Kidney capillary endothelial cell (primary cell): ENCODE results near the gene FAM222B.

Source experiments
- DNase-seq: peaks from one replicate; pipeline ENCODE4 v3.0.0-alpha.2; 2018; ENCODE audit warnings: low spot score

The FAM222B gene

DNA sequence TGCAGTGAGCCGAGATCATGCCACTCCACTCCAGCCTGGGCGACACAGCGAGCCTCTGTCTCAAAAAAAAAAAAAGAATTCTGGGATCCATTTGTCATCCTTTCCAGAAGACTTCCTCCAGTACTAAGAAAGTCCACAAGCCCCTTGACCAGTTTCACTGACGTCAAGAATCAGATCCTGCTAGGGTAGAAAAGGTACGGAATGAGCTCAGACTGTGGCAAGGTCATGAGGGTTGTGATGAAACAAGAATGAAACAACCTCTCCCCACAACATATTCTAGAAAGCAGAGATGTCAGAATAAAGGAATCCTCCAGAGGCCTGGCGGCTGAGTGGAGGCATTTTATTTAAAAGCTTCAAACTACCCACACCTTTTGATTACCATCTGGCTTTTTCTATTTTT lies 68.9 kb downstream of the FAM222B start:
- DNase-seq: no peak

DNA sequence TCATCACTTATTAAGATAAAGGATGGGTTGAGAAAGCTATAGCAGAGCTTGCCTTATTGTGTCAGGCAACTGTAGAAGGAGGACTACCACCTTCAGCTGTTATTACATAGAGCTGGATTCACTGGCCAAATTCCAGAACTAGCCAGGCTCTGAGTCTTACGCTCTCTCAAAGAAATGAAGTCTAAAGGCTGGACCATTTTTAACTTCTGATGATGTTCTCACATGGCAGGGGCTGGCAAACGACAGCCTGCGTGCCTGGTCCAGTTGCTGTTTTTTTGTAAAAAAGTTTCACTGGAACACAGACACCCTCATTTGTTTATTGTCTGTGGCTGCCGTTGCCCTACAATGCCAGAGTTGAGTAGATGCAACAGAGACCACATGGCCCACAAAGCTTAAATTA lies 77.6 kb downstream of the FAM222B start:
- no peak for DNase-seq

DNA sequence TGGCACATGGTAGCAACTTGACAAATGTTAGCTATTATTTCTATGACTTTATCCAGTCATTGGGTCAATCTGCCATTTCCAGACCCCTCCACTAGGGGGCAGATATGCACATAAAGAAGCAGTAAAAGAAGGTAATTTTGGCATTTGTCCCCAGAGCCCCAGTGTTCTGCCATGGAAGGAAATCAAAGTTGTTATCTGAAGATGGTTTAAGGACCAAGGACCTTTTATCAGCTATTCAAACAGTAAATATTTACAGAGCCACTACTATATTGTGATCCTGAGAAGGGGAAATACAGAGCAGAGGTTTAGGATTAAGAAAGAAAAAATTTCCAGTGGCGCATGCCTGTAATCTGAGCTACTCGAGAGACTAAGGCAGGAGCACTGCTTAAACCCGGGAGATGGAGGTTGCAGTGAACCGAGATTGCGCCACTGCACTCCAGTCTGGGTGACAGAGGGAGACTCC lies 78.8 kb downstream of the FAM222B start:
- peak; percentile 74 for DNase-seq

DNA sequence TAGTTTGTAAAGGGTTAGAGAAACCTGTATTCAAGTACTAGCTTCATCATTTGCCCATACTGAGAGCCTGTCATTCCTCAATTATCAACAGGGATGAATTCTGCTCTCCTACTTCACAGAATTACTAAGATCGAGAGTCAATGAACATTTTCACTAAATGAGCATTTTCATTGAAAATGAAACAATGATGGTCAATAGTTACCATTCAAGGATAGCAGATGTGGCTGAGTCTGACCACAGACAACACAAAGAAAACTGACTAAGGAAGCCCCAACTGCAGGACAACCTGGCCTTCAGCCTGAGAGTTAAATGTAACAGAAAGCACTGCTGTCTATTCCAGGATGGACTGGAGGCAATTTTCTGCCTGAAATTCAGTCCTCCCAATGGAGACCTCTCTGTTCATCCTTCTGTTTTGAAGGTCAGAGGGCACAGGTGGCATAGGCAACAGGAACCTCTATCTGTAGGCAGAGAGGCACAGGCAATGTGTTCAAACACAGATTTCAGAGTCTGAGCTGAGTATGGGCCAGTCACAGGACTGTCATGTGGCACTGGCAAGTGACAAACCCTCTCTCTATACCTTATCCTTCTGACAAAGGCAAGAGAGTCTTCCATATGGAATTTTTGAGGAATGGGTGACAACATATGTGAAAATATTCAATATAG lies 79.3 kb downstream of the FAM222B start:
- DNase-seq: no peak

DNA sequence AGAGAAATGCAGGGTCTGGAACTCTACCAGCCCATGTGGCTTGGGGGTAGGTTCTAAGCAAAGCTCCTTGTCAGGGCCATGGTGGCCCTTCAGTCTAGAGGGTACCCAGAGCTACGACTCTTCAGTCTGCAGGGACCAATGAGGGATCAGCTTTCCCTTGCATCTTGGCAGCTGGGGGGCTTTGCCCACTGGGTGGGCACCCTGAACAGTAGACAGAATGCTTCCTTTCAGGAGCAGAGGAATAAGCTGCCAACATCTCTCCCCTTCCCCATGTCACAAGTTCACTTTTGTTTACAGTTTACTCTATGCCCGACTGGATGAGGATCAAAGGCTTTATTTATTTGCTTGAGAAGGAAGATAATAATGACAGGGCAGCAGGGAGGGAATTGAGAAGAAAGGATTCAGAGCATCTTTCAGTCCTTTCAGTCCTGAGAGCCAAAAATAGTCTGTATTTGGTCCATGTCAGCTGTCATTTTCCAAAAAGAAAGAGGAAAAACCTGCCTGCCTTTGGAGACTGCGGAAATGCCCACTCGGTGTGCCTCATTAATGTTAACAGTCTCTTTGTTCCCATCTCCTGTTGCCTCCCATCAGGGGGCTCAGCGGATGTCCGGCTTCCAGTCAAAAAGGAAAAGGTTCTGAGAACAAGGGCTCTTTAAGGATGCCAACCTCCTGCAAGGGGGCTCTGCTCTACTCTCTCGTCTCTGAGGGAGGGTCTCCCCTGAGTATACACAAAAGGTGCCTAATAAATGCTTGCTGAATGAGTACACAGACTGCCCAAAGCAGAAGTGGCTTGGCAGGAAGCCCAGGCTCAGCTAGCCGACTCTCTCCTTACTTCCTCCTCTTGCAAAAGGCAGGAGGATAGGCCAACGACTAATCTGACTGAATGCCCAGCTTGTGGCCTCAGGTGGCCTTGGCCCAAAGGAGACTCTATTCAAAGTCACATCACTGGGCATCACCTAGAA lies 81.7 kb downstream of the FAM222B start:
- peak; percentile 70 for DNase-seq

DNA sequence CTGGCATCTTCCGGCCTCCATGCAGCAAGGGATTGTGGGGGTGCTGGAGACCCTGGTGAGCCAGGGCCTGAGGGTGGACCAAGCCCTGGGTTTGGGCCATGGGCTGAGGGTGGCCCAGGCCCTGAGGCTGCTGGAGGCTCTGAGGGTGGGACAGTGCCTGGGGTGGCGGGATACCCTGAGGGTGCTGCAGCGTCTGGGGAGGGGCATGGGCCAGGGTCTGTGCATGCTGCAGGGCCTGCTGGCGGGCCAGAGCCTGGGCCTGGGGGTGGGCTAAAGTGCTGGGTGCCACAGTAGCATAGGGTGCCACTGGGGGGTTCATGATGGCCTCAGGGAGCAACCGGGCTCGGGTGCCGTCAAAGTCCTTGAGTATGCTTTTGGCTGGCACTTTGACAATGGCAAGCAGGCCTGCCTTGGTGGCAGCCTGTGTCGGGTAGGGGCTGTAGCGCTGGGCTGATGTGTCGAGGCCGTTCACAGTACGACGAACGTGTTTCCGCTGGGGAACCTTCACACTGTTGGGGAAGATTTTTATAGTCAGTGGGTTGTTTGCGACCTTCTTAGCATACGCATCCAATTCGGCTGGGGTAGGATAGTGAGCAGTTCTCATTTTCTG lies 83.2 kb downstream of the FAM222B start:
- no peak for DNase-seq

DNA sequence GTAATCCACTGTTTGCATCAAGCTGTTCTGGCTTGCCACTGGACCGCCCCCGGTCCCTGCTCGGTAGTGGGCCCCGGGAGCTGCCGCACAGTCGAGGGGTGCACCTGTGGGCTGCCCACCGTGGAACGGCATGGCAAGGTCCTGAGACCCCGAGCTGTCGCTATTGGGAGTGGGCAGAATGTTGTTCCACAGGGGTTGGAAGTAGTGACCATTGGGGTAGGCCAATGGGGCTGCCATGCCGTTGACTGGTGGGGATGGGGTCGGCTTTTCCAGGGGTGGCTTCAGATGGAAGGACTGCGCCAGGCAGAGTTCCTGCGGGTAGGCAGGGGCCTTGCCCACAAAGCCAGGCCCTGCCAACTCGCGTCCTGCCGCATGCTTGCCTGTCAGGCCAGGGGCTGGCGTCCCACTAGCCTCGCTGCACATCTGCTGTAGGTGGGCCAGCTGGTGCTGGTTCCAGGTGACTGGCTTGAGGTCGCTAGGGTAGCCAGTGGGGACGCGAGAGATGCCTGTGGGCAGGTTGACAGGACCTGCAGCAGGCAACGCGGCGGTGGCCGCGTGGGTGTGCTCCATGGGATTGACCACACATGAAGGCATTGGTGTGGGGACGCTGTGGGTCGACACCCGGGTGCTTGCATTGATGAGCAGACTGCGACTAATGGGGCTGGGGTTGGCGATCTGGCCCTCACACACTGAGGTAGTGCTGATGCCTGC lies 84.0 kb downstream of the FAM222B start:
- DNase-seq: no peak

DNA sequence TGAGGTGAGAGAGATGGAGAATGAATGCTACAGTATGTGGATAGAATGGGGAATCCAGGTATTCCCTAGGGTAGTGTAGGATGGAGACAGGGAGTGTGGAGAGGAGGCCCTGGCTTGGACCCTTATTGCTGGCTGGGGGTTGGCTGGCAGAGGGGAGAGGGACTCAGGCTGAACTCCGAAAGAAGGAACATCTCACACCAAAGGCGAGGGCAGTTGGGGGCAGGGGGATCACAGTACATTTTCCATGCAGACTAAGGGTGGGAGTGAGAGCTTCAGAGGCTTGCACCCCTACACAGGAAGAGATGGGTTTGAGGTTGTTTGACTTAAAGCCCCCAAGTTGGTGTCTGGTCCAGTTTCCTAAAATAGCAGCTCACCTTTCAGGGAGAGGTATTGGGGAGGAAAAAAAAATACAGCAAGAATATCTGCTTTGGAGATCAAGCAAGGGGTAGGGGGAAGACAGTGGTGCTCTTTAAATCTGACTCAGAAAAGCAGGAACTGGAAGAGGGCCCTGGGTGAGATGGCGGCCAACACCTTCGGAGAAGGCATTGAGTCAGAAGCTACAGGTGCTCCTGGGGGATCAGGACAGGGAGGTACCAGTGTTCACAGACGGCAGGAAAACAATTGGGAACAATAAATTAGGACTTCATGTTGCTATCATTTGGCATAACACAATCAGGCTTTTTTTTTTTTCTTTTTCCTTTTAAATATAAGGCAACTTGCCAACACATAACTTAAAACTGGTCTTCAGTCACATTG lies 86.4 kb downstream of the FAM222B start:
- no peak for DNase-seq

DNA sequence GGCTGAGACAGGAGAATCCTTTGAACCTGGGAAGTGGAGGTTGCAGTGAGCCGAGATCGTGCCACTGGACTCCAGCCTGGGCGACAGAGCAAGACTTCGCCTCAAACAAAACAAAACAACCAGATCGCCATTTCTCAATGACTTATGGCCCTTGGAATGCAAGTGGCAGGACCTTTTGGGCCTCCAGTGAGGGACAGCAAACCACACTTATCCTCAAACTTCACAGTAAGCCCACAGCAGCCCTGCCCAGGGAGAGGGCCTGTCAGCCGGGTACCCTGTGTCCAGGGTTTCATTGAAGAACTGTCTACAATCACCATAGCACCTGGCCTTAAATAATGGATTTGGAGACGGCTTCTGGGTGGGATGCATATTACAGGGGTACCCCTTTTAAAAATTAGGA lies 87.1 kb downstream of the FAM222B start:
- DNase-seq: no peak

DNA sequence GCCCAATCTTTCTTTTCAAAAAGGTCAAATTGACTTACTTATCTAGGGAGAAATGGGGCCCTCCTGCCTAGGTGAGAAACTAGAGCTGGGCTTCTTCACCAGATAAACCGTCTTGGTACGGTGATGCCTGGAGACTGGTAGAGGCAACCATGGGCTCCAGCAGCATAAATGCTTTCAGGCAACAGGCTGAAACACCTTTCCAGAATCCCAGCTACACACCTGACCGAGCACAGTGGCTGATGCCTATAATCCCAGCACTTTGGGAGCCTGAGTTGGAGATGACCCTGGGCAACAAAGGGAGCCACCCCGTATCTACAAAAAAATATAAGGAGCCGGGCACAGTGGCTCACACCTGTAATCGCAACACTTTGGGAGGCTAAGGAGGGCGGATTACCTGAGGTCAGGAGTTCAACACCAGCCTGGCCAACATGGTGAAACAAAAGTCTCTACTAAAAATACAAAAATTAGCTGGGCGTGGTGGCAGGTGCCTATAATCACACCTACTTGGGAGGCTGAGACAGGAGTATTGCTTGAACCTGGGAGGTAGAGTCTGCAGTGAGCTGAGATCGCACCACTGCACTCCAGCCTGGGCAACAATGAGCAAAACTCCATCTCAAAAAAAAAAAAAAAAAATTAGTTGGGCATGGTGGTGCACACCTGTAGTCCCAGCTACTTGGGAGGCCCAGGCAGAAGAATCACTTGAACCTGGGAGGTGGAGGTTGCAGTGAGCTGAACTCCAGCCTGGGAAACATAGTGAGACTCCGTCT lies 90.8 kb downstream of the FAM222B start:
- DNase-seq: no peak

DNA sequence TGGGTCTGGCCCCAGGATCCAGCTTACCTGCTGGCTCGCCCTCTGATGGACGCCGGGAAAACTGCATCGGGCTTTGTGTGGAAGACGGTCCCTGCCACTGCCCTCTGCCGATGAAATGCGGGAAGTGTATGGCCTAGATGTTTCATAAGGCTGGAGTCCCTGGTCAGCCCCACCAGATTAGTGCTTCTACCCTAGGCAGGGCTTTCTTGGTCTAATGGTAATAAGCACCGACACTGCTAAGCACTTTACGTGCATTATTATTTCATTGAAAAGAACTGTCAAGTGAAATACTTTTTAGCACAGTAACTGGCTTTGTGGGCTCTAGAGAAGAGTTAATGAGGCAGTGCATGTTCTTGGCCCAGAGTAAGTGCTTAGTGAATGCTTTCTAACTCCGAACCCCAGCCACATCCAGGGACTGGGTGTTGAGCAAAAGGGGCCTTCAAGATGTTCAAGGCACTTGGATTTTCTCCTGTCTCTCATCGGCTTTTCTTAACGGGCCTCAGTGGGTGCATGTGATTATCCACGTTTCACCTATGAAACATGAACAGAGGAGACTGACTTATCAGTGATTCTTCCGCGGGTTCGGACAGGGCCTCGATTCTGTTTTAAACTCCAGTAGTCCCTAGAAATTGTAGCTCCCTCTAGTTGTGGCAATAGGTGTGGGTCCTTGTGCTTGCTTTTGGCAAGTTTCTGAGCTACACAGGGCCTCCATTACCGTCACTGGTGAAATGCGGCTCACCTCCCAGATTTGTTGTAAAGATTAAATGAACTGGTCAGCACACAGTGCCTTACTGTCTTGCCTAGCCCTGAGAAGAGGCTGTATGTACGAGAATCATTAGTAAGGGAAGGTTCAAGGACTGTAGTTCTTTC lies 92.2 kb downstream of the FAM222B start:
- peak; percentile 88 for DNase-seq

DNA sequence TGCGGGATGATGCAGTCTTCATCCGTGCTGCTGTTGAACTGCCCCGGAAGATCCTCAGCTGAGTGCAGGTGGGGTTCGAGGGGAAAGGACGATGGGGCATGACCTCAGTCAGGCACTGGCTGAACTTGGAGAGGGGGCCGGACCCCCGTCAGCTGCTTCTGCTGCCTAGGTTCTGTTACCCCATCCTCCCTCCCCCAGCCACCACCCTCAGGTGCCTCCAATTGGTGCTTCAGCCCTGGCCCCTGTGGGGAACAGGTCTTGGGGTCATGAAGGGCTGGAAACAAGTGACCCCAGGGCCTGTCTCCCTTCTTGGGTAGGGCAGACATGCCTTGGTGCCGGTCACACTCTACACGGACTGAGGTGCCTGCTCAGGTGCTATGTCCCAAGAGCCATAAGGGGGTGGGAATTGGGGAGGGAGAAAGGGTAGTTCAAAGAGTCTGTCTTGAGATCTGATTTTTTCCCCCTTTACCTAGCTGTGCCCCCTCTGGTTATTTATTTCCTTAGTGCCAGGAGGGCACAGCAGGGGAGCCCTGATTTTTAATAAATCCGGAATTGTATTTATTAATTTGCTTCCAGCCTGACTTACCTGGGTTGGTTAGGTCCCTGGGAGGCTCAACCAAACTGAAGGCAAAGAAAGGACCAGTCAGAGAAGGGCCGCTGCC lies 92.9 kb downstream of the FAM222B start:
- DNase-seq: no peak

DNA sequence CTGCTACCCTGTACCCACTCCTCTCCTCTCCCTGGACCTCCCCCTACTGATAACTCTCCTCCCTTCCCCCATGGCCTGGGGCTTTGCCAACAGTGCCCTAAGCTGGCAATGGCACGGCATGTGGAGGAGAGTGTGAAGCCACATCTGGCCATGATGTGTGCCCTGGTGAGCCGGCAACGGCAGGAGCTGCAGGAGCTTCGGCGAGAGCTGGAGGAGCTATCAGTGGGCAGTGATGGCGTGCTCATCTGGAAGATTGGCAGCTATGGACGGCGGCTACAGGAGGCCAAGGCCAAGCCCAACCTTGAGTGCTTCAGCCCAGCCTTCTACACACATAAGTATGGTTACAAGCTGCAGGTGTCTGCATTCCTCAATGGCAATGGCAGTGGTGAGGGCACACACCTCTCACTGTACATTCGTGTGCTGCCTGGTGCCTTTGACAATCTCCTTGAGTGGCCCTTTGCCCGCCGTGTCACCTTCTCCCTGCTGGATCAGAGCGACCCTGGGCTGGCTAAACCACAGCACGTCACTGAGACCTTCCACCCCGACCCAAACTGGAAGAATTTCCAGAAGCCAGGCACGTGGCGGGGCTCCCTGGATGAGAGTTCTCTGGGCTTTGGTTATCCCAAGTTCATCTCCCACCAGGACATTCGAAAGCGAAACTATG lies 93.6 kb downstream of the FAM222B start:
- DNase-seq: no peak

DNA sequence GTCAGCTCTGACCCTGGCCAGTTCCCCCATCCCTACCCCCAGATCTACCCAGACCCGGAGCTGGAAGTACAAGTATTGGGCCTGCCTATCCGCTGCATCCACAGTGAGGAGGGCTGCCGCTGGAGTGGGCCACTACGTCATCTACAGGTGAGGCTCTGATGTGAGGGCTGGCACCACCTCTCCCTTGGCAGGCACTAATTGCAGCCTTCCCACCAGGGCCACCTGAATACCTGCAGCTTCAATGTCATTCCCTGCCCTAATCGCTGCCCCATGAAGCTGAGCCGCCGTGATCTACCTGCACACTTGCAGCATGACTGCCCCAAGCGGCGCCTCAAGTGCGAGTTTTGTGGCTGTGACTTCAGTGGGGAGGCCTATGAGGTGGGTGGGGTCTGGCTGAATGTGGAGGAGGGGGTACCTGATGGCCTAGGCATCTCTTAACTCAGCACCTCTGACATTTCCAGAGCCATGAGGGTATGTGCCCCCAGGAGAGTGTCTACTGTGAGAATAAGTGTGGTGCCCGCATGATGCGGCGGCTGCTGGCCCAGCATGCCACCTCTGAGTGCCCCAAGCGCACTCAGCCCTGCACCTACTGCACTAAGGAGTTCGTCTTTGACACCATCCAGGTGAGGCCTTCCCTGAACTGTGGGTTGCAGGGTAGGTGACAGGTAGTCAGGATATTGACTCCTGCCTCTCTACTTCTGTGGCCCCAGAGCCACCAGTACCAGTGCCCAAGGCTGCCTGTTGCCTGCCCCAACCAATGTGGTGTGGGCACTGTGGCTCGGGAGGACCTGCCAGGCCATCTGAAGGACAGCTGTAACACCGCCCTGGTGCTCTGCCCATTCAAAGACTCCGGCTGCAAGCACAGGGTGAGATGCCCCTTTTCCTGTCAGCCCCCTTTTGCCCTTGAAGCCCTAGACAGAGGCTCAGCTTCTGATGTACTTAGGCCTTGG lies 94.5 kb downstream of the FAM222B start:
- DNase-seq: no peak

DNA sequence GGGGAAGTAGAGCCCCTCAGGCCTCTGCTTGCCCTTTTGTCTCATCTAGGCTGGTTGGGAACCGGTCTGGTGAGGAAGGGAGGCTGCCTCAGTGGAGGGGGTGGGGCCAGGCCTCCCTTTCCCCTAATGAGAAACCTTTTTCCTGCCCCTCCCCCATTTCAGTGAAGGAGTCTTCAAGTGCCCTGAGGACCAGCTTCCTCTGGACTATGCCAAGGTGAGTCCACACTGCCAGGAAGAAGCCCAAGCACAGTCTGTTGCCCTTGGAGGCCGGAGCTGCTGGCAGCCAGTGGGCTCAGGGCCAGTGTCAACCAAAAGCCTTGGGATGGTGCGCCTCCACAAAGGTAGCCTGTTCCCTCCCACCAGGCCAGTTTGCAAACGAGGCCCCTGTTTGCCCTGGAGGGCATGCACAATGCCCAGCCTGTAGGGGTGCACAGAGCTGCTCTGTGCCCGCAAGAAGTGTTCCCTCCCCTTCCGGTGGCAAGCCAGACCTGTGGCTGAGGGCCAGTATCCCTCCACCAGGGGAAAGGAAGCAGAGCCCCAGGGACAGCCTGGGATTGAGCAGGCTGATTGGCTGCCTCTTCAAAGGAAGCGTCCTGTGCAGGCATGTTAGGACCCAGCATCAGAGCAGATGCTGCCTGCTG lies 95.4 kb downstream of the FAM222B start:
- no peak for DNase-seq

DNA sequence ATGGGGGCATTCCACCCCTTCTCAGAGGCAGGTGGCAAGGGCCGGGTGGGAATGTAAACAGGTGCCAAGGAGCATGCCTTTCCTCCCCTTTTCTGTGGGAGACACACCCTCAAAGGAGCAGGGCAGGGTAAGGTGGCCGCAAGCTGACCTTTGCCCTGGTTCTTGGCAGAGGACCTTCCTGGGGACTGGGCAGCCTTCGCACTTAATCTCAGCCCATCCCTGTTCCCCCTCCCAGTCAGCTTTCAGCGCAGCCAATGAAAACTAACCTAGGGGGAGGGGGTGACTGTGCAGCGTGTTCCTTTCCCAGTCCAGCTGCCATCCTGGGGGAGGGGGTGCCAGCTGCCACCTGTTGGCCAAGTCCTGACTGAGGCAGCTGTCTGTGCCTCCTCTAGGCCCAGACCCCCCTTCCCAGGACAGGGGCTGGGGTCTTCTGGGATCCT lies 96.0 kb downstream of the FAM222B start:
- no peak for DNase-seq
